ENCODE measurements around the gene CAMTA1.

The CAMTA1 gene

DNA sequence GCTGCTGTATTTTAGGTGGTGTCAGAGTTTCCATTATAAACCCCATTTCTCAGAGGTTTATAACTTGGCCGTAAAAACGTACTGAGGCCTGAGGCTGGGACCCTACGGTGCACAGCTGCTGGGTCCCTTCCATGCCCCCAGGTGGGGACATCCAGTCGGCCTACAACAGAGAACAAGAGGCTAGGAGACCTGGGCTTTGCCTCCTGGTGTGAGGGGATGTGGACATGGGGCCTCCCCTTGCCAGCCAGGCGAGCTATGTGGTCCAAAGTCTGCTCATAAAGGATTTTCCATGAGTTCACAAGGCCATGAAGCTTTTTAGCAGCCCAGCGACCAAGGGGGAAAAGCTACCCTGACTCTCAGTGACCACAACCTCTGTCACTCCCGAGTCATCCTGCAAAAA is 724.3 kb downstream of the CAMTA1 start:
- ChIA-PET POLR2A (no interaction called here), CTCF (no interaction called here)
- no peak for TF ChIP-seq LEF1 (IDR thresholded peaks at IDR 0.05; ENCODE audit: borderline replicate concordance)
- DNase-seq (ENCODE audit: extremely low spot score) = no peak

DNA sequence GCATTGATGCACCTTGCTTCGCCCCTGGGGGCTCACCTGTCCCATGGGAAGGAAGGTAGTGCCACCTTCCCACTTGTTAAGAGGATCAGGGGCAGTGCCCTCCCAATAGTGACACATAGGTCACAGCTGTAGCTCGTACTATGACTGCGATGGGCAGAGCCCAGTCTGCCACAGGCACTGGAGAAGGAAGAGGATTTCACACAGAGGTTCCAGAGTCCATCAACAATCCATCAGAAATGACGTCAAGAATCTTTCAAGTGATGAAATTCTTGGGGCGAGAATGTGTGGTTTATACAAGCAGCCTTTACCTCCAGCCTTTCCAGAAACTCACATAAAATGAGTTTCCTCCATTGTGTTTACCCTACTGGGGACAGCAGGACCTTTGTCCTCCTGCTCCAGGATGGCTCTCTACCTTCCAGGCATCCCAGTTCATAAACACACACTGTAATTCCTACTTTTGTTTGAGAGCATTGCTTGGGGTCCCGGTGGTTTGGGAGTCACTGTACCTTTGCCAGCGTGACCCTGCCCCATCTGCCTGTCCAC is 725.2 kb downstream of the CAMTA1 start:
- ChIA-PET CTCF (no interaction called here), POLR2A (no interaction called here)
- TF ChIP-seq FOXA1 (IDR thresholded peaks at IDR 0.05) = no peak
- TF ChIP-seq NFRKB (IDR thresholded peaks at IDR 0.05) = no peak
- TF ChIP-seq CTBP1 (IDR thresholded peaks at IDR 0.05; ENCODE audit: borderline replicate concordance) = no peak
- TF ChIP-seq SUZ12 (IDR thresholded peaks at IDR 0.05) = no peak
- no peak for TF ChIP-seq LEF1 (IDR thresholded peaks at IDR 0.05; ENCODE audit: borderline replicate concordance)
- TF ChIP-seq, protein P1, sequence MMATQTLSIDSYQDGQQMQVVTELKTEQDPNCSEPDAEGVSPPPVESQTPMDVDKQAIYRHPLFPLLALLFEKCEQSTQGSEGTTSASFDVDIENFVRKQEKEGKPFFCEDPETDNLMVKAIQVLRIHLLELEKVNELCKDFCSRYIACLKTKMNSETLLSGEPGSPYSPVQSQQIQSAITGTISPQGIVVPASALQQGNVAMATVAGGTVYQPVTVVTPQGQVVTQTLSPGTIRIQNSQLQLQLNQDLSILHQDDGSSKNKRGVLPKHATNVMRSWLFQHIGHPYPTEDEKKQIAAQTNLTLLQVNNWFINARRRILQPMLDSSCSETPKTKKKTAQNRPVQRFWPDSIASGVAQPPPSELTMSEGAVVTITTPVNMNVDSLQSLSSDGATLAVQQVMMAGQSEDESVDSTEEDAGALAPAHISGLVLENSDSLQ (IDR thresholded peaks at IDR 0.05) = no peak
- TF ChIP-seq FOXK2 (IDR thresholded peaks at IDR 0.05) = no peak
- no peak for TF ChIP-seq HDGF (IDR thresholded peaks at IDR 0.05; ENCODE audit: borderline replicate concordance)
- no peak for TF ChIP-seq SP1 (IDR thresholded peaks at IDR 0.05)
- no peak for TF ChIP-seq ARNT (IDR thresholded peaks at IDR 0.05)
- TF ChIP-seq TARDBP (IDR thresholded peaks at IDR 0.05) = no peak
- TF ChIP-seq BHLHE40 (IDR thresholded peaks at IDR 0.05; ENCODE audit: borderline replicate concordance) = no peak
- no peak for TF ChIP-seq FOXM1 (IDR thresholded peaks at IDR 0.05; ENCODE audit: borderline replicate concordance)
- TF ChIP-seq ELF4 (IDR thresholded peaks at IDR 0.05) = no peak
- TF ChIP-seq L3MBTL2 (conservative IDR thresholded peaks at IDR 0.05) = no peak
- no peak for TF ChIP-seq ZNF384 (IDR thresholded peaks at IDR 0.05)
- DNase-seq (ENCODE audit: extremely low spot score) = no peak

DNA sequence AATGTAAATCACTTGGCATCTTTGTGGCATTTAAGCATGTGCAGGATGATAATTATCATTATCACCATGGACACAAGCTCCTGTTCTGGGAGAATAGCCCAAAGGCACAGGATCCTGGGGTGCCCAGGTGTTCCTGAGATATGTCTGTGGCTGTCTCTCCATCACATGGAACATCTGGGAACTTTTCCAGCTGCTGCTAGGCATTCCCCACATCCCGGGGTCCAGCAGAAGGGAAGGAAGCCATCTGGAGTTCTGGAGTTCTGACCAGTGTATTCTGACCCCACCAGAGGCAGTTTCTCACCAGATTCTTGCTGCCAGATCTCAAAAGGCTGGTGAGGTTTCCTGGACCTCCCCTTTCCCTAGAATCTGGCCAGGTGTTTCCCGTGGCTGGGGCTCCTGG is 726.1 kb downstream of the CAMTA1 start:
- ChIA-PET POLR2A (no interaction called here), CTCF (no interaction called here)
- no peak for DNase-seq (ENCODE audit: extremely low spot score)
- TF ChIP-seq CTBP1 (IDR thresholded peaks at IDR 0.05; ENCODE audit: borderline replicate concordance) (no peak), SP1 (IDR thresholded peaks at IDR 0.05) (no peak), FOXK2 (IDR thresholded peaks at IDR 0.05) (no peak), ARNT (IDR thresholded peaks at IDR 0.05) (no peak), SUZ12 (IDR thresholded peaks at IDR 0.05) (no peak), LEF1 (IDR thresholded peaks at IDR 0.05; ENCODE audit: borderline replicate concordance) (no peak), ELF4 (IDR thresholded peaks at IDR 0.05) (no peak), BHLHE40 (IDR thresholded peaks at IDR 0.05; ENCODE audit: borderline replicate concordance) (no peak), ZNF384 (IDR thresholded peaks at IDR 0.05) (no peak), TARDBP (IDR thresholded peaks at IDR 0.05) (no peak), NFRKB (IDR thresholded peaks at IDR 0.05) (no peak), HDGF (IDR thresholded peaks at IDR 0.05; ENCODE audit: borderline replicate concordance) (no peak), L3MBTL2 (conservative IDR thresholded peaks at IDR 0.05) (no peak), FOXM1 (IDR thresholded peaks at IDR 0.05; ENCODE audit: borderline replicate concordance) (no peak), FOXA1 (IDR thresholded peaks at IDR 0.05) (no peak)
- TF ChIP-seq, protein P1 (IDR thresholded peaks at IDR 0.05) = no peak

DNA sequence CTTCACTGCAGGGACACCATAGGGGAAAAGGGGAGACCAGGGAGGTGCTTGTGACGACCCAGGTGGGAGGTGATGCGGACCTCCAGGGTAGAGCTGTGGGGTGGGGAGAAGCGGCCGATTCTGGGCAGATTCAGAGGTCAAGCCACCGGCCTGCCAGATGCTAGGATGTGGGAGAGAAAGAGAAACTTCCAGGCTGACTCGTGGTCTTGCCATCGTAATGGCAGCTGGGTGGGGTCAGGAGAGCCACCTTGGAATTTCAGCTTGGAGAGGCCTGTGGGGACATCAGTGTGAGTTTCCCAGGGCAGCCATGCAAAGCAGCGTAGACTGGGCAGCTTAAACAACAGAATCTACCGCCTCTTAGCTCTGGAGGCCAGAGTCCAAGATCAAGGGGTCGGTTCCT is 727.8 kb downstream of the CAMTA1 start:
- no peak for DNase-seq (ENCODE audit: extremely low spot score)
- ChIA-PET CTCF (no interaction called here), POLR2A (no interaction called here)
- TF ChIP-seq TARDBP (IDR thresholded peaks at IDR 0.05) = no peak
- TF ChIP-seq BHLHE40 (IDR thresholded peaks at IDR 0.05; ENCODE audit: borderline replicate concordance) = no peak
- no peak for TF ChIP-seq ARNT (IDR thresholded peaks at IDR 0.05)
- TF ChIP-seq FOXK2 (IDR thresholded peaks at IDR 0.05) = no peak
- TF ChIP-seq HDGF (IDR thresholded peaks at IDR 0.05; ENCODE audit: borderline replicate concordance) = no peak
- no peak for TF ChIP-seq ELF4 (IDR thresholded peaks at IDR 0.05)
- TF ChIP-seq NFRKB (IDR thresholded peaks at IDR 0.05) = no peak
- TF ChIP-seq, protein P1 (IDR thresholded peaks at IDR 0.05) = no peak
- TF ChIP-seq L3MBTL2 (conservative IDR thresholded peaks at IDR 0.05) = no peak
- TF ChIP-seq SP1 (IDR thresholded peaks at IDR 0.05) = no peak
- no peak for TF ChIP-seq ZNF384 (IDR thresholded peaks at IDR 0.05)

DNA sequence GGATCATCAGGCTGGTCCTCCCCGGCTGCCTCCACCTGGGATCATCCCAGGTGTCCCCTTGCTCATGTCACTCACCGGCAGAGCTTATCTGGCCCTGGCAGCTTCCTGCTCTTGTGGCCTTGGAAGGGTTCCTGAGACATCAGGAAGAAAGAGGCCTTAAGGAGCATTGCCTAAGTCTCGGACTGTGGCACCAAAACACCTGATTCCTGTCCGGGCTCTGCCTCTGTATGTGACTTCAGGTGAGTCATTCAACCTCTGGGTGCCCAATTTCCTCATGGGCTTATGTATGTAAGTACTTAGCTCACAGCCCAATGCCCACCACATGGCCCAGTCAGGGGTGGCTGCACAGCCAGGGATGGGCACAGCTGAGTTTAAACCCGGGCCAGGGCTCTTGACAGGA is 729.9 kb downstream of the CAMTA1 start:
- POLR2A ChIA-PET = no interaction called here
- DNase-seq (ENCODE audit: extremely low spot score) = no peak
- TF ChIP-seq L3MBTL2 (conservative IDR thresholded peaks at IDR 0.05) (no peak), SUZ12 (IDR thresholded peaks at IDR 0.05) (no peak), FOXM1 (IDR thresholded peaks at IDR 0.05; ENCODE audit: borderline replicate concordance) (no peak), FOXA1 (IDR thresholded peaks at IDR 0.05) (no peak), FOXK2 (IDR thresholded peaks at IDR 0.05) (no peak), SP1 (IDR thresholded peaks at IDR 0.05) (no peak), LEF1 (IDR thresholded peaks at IDR 0.05; ENCODE audit: borderline replicate concordance) (no peak), TARDBP (IDR thresholded peaks at IDR 0.05) (no peak)
- CTCF ChIA-PET = no interaction called here

DNA sequence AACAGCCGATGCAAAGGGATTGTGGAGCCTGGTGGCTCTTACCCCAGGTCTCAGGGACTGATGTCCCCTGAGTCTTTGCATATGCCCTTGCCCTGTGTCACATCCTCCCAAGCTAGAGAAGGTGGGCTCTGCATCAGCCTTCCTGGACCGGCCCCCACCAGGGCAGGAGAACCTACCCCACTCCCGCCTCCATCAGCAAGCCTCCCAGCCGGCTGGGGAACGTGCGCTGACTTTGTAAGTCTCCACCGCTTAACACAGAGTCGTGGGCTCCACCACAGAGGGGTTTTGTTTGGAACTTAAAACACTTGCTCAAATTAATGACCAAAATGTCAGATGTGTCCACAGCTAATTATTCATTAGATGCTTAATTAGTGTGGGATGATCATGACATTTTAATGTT is 730.6 kb downstream of the CAMTA1 start:
- no peak for DNase-seq (ENCODE audit: extremely low spot score)
- CTCF ChIA-PET = no interaction called here
- POLR2A ChIA-PET = no interaction called here
- no peak for TF ChIP-seq SUZ12 (IDR thresholded peaks at IDR 0.05)
- TF ChIP-seq NFRKB (IDR thresholded peaks at IDR 0.05) = no peak
- no peak for TF ChIP-seq FOXA1 (IDR thresholded peaks at IDR 0.05)
- no peak for TF ChIP-seq ARNT (IDR thresholded peaks at IDR 0.05)
- TF ChIP-seq FOXK2 (IDR thresholded peaks at IDR 0.05) = no peak
- TF ChIP-seq ZNF384 (IDR thresholded peaks at IDR 0.05) = no peak
- TF ChIP-seq TARDBP (IDR thresholded peaks at IDR 0.05) = no peak
- TF ChIP-seq SP1 (IDR thresholded peaks at IDR 0.05) = no peak
- TF ChIP-seq, protein P1 (IDR thresholded peaks at IDR 0.05) = no peak
- no peak for TF ChIP-seq FOXM1 (IDR thresholded peaks at IDR 0.05; ENCODE audit: borderline replicate concordance)
- no peak for TF ChIP-seq CTBP1 (IDR thresholded peaks at IDR 0.05; ENCODE audit: borderline replicate concordance)
- no peak for TF ChIP-seq BHLHE40 (IDR thresholded peaks at IDR 0.05; ENCODE audit: borderline replicate concordance)
